ENCODE data around the gene TBCC. TPM values are rescaled to one million over a fixed set of nuclear protein-coding genes. Genes with fewer than 3 reads are reported as not detected.

TBCC gene, protein sequence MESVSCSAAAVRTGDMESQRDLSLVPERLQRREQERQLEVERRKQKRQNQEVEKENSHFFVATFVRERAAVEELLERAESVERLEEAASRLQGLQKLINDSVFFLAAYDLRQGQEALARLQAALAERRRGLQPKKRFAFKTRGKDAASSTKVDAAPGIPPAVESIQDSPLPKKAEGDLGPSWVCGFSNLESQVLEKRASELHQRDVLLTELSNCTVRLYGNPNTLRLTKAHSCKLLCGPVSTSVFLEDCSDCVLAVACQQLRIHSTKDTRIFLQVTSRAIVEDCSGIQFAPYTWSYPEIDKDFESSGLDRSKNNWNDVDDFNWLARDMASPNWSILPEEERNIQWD
- 79.1 TPM for total RNA-seq

GRCh38 chr6:42745640-42746462 lies at the start of gene TBCC:
TBCC (minus strand) TSS chr6:42746103; CDS start chr6:42746073, 30 bp downstream.
- peak; percentile 98 to 99 for DNase-seq (ENCODE audit: low spot score in 2 of 2)
- no peak for FAIRE-seq

DNA sequence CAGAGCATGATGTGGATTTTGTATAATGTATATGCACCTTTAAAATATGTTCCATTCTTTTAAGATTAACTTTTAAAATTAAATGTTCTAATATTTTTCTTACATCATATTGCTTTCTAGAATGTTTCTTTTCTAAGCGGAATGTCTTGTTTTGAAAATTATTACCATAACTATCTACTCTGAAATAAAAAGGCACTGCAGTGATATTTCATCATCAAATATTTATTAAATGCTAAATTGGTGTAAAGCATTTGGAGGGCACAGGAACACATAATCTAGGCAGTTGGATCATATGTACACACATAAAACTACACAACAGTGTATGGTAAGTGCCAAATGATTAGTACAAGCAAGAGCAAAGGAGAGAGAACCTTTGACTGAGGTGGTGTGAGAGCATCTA lies 49.7 kb upstream of the TBCC start:
- no peak for FAIRE-seq
- no peak for DNase-seq (ENCODE audit: low spot score in 2 of 2)

DNA sequence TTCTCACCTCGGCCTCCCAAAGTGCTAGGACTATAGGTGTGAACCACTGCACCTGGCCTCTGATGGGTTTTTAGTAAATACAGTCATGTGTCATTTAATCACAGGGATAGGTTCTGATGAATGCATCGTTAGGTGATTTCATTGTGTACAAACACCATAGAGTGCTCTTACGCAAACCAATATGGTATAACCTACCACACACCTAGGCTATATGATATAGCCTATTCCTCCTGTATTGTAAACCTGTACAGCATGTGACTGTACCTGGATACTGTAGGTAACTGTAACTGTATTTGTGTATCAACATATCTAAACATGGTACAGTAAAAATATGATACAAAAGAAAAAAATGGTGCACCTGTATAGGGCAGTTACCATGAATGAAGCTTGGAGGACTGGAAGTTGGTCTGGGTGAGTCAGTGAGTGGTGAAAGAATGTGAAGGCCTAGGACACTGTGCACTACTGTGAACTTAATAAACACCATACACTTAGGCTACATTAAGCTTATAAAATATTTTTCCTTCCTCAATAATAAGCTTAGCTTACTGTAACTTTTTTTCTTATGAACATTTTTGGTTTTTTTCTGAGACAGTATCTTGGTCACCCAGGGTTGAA lies 45.9 kb upstream of the TBCC start:
- DNase-seq (ENCODE audit: low spot score in 2 of 2) (no peak), FAIRE-seq (no peak)

DNA sequence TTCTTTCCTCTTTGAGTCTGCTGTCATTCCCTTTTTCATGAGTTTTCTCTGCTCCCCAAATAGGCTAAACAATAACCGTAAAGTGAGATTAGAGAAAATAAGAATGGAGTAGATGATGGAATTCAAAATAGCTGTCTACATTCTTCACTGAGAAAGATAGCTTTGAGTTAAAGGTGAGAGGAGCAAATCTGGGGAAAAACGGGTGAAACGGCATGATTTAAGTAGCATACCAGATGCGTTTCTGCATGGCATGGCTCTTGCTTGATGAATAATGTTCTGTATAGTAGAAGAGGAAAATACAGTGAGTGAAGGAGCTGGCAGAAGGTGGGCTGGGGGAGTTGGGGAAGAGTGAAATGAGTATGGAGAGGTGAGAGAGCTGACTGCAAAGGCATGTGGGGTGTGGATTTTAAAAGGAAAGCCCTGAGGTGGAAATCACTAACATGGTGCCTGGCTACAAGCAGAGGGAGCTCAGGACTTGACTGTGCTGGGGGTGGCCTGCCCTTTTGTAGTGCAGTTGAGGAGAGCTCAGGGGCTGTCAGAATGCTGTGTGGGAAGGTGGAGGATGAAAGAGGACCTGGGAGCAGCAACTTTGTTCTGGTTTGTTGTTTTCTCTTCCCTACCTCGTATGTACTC lies 44.8 kb upstream of the TBCC start:
- no peak for FAIRE-seq

GRCh38 chr6:42788671-42789070 lies 42.8 kb upstream of the TBCC start:
- FAIRE-seq (no peak), DNase-seq (ENCODE audit: low spot score in 2 of 2) (no peak)

More for the DNA sequence above, 44.8 kb upstream of the TBCC start:
- no peak for DNase-seq (ENCODE audit: low spot score in 2 of 2)

DNA sequence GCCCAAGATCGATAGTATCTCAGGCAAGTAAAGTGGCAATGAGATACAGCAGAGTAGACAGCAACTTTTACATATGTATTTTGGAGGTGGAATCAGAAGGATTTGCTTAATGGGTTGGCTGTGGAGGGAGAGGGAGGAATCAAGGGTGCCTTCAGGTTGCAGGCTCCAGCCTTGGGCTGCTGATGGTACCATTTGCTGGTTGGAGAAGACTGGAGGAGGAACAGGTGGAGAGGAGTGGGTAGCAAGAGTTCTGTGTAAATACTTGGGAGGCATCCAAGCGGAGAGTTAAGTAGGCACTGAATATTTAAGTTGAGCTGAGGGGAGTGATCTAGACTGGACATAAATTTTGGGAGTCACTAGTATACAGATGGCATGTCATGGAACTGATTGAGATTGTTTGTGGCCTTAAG lies 41.2 kb upstream of the TBCC start:
- no peak for FAIRE-seq
- DNase-seq (ENCODE audit: low spot score in 2 of 2): no peak

- FAIRE-seq: no peak
Measured at GRCh38 chr6:42786525-42786985, 40.7 kb upstream of the TBCC start.

GRCh38 chr6:42784717-42785498 lies 39.0 kb upstream of the TBCC start:
- no peak for FAIRE-seq
- DNase-seq (ENCODE audit: low spot score in 2 of 2): no peak

More at GRCh38 chr6:42786525-42786985, 40.7 kb upstream of the TBCC start:
- no peak for DNase-seq (ENCODE audit: low spot score in 2 of 2)

- FAIRE-seq (no peak), DNase-seq (ENCODE audit: low spot score in 2 of 2) (no peak)
Measured at GRCh38 chr6:42783876-42784642, 38.2 kb upstream of the TBCC start.

DNA sequence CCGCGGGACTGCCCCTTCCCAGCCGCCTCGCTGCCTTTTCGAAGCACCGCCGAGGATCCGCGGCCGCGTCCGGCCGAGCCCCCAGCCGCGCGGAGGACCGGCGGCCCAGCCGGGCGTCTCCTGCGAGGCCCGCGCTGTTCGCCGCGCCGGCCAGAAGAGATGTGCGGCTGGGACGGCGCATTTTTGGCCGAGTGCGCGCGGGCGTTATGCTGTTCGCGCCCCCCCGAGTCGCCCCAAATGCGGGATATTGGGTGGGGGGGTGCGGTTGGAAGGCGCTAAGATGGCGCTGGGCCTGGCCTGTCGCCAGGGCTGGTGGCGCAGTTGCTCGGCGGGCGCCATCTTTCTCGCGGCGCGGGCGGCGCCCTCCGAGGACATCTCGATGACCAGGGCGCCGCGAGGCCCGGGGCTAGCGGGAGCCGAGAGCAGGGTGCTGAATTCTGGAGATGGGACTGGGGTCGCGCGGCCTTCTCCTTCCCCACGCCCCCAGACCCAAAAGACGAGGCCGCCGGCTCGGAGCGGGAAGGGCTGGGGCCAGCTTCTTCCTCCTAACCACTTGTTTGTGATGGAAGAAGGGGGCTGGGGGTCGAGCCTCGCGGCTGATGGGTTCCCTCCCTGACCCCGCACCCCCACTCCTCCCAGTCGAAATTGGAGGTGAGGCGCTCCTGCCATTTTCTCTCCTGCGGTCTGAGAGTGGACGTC lies 37.4 kb upstream of the TBCC start:
- DNase-seq (ENCODE audit: low spot score in 2 of 2) (peak; percentile 72 to 81), FAIRE-seq (no peak)

DNA sequence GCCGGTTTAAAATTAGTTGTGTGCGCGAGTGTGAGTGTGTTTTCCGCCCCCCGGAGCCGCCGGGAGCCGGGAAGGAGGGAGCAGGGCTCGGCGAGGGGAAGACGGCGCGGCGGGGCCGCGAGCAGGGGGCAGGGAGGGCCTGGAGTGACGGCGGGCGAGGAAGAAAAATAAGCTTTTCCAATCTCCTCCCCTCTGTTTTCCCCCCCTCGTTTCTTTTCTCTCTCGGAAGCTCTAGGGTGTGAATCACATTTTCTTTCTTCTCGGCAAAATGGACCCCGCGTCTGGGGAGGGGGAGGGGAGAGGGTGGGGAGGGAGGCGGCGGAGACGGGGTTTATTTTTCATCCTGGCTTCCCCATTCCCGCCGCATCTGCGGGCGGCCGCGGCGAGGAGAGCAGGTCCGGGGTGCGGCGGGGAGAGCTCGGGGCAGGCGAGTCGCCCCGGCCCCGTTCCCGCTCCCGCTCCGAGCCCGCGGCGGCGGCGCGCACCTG lies 36.8 kb upstream of the TBCC start:
- DNase-seq (ENCODE audit: low spot score in 2 of 2) (peak; percentile 81 to 84), FAIRE-seq (no peak)

- DNase-seq (ENCODE audit: low spot score in 2 of 2) (peak; percentile 64 to 81), FAIRE-seq (no peak)
Measured at GRCh38 chr6:42781796-42782688, 36.1 kb upstream of the TBCC start, which contains the start of gene BICRAL. BICRAL (plus strand) TSS chr6:42782052; CDS start chr6:42822023, 39,971 bp downstream.

- no peak for FAIRE-seq
Measured at GRCh38 chr6:42781546-42781795, 35.6 kb upstream of the TBCC start.

GRCh38 chr6:42779521-42779920 lies 33.6 kb upstream of the TBCC start:
- no peak for FAIRE-seq
- no peak for DNase-seq (ENCODE audit: low spot score in 2 of 2)

More at GRCh38 chr6:42781546-42781795, 35.6 kb upstream of the TBCC start:
- no peak for DNase-seq (ENCODE audit: low spot score in 2 of 2)

DNA sequence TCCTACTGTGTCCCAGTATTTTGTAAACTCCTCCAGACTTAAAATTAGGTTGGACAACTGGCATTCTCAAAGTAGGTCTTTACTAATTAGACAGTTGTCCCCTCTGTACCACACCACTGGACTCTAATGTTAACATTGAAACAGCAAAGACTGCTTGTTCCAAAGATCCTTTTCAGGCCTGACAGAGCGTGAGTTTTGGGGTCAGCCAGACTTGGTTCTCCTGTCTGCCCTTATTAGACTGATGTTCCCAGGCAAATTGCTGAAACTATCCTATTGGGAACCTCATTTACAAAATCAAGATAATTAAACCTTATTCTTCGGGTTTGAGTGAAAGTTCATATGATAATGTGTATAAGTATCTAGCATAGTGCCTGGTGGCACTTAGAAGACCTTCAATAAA lies 32.2 kb upstream of the TBCC start:
- FAIRE-seq: no peak

GRCh38 chr6:42777126-42777822 lies 31.4 kb upstream of the TBCC start:
- no peak for FAIRE-seq

More for the DNA sequence above, 32.2 kb upstream of the TBCC start:
- no peak for DNase-seq (ENCODE audit: low spot score in 2 of 2)

More at GRCh38 chr6:42777126-42777822, 31.4 kb upstream of the TBCC start:
- no peak for DNase-seq (ENCODE audit: low spot score in 2 of 2)
